Astrocyte of the cerebellum (primary cell): Measurements from ENCODE around the gene MIER3.

ENCODE experiments used
- DNase-seq: peaks from one replicate; pipeline ENCODE4 v3.0.0-alpha.2; 2011; ENCODE audit warnings: low read depth
- H3K4me3 ChIP-seq: 2 replicates; pipeline ENCODE4 v1.5.1; 2011; ENCODE audit warnings: mild to moderate bottlenecking, low read depth, low read length, moderate library complexity
- CTCF ChIP-seq: IDR thresholded peaks from 2 replicates; pipeline ENCODE4 v1.5.1; 2012; ENCODE audit warnings: low read length, low read depth, moderate library complexity, mild to moderate bottlenecking; ENCODE audit errors: missing control alignments
- in situ Hi-C: cut with HindIII; loops from 2 replicates; pipeline ENCODE4 v1.10.0; 2017; ENCODE audit warnings: low sequenced_read_pairs

MIER3 gene

GRCh38 chr5:56919942-56920662 lies 31.8 kb downstream of the MIER3 start:
- no peak overlapping the region for H3K4me3 ChIP-seq
- no peak for DNase-seq
- in situ Hi-C loops = loop anchor here (25.0 kb wide), 1 partner anchor 342 kb away; no protein-coding TSS in a partner anchor
- TF ChIP-seq CTCF = no peak

GRCh38 chr5:56918054-56918453 lies 33.9 kb downstream of the MIER3 start:
- no peak for DNase-seq
- in situ Hi-C loops = loop anchor here (25.0 kb wide), 1 partner anchor 344 kb away; no protein-coding TSS in a partner anchor
- no peak for TF ChIP-seq CTCF

GRCh38 chr5:56917534-56917933 lies 34.4 kb downstream of the MIER3 start:
- DNase-seq = no peak
- TF ChIP-seq CTCF = no peak
- in situ Hi-C loops = loop anchor here (25.0 kb wide), 1 partner anchor 345 kb away; no protein-coding TSS in a partner anchor
- no peak overlapping the region for H3K4me3 ChIP-seq

More at GRCh38 chr5:56918054-56918453, 33.9 kb downstream of the MIER3 start:
- H3K4me3 ChIP-seq = no peak overlapping the region

GRCh38 chr5:56914678-56915077 lies 37.2 kb downstream of the MIER3 start:
- no peak for TF ChIP-seq CTCF
- in situ Hi-C loops = loop anchor here (25.0 kb wide), 1 partner anchor 348 kb away; no protein-coding TSS in a partner anchor
- no peak for DNase-seq
- H3K4me3 ChIP-seq = no peak overlapping the region

GRCh38 chr5:56913766-56914165 lies 38.2 kb downstream of the MIER3 start:
- in situ Hi-C loops = loop anchor here (25.0 kb wide), 1 partner anchor 349 kb away; no protein-coding TSS in a partner anchor
- no peak overlapping the region for H3K4me3 ChIP-seq
- no peak for TF ChIP-seq CTCF
- DNase-seq = no peak

GRCh38 chr5:56910210-56910965 lies 41.5 kb downstream of the MIER3 start:
- in situ Hi-C loops = loop anchor here (25.0 kb wide), 1 partner anchor 352 kb away; no protein-coding TSS in a partner anchor
- no peak for DNase-seq
- H3K4me3 ChIP-seq = peak overlapping the region; percentile 61
- TF ChIP-seq CTCF = no peak
